Astrocyte of the cerebellum (primary cell): ENCODE results near the gene FAM120B.

Experiments
- DNase-seq: peaks from one replicate; pipeline ENCODE4 v3.0.0-alpha.2; 2011; ENCODE audit warnings: low read depth
- H3K4me3 ChIP-seq: 2 replicates; pipeline ENCODE4 v1.5.1; 2011; ENCODE audit warnings: mild to moderate bottlenecking, low read depth, low read length, moderate library complexity
- CTCF ChIP-seq: IDR thresholded peaks from 2 replicates; pipeline ENCODE4 v1.5.1; 2012; ENCODE audit warnings: low read length, low read depth, moderate library complexity, mild to moderate bottlenecking; ENCODE audit errors: missing control alignments
- in situ Hi-C: cut with HindIII; loops from 2 replicates; pipeline ENCODE4 v1.10.0; 2017; ENCODE audit warnings: low sequenced_read_pairs

FAM120B gene

GRCh38 chr6:170308761-170309160 is 2.2 kb downstream of the FAM120B start:
- in situ Hi-C loops = no loop called here
- no peak for DNase-seq
- no peak overlapping the region for H3K4me3 ChIP-seq
- TF ChIP-seq CTCF = no peak

- DNase-seq = no peak
- H3K4me3 ChIP-seq = no peak overlapping the region
- in situ Hi-C loops = no loop called here
- TF ChIP-seq CTCF = no peak
Measured at GRCh38 chr6:170311696-170312095, 5.1 kb downstream of the FAM120B start.

GRCh38 chr6:170312876-170313275 is 6.3 kb downstream of the FAM120B start:
- in situ Hi-C loops = no loop called here
- DNase-seq = no peak
- no peak for TF ChIP-seq CTCF
- no peak overlapping the region for H3K4me3 ChIP-seq

- H3K4me3 ChIP-seq = no peak overlapping the region
- in situ Hi-C loops = no loop called here
- DNase-seq = no peak
- TF ChIP-seq CTCF = no peak
Measured at GRCh38 chr6:170313716-170314295, 7.2 kb downstream of the FAM120B start.

- no peak overlapping the region for H3K4me3 ChIP-seq
- no peak for TF ChIP-seq CTCF
- in situ Hi-C loops = no loop called here
- DNase-seq = no peak
Measured at GRCh38 chr6:170314983-170315382, 8.4 kb downstream of the FAM120B start.

- no peak for DNase-seq
- H3K4me3 ChIP-seq = no peak overlapping the region
- no peak for TF ChIP-seq CTCF
- in situ Hi-C loops = no loop called here
Measured at GRCh38 chr6:170316071-170316470, 9.5 kb downstream of the FAM120B start.

GRCh38 chr6:170317076-170317475 is 10.5 kb downstream of the FAM120B start:
- no peak for TF ChIP-seq CTCF
- no peak for DNase-seq
- H3K4me3 ChIP-seq = no peak overlapping the region
- in situ Hi-C loops = no loop called here
